Uterus (tissue), 4 donors: Measurements from ENCODE around the gene TMEM87B. TPM values are rescaled to one million over a fixed set of nuclear protein-coding genes. Genes with fewer than 3 reads are reported as not detected.

Experiments used
- DNase-seq, 2 donors: peaks; one replicate each; pipeline ENCODE4 v3.0.0-alpha.2; 2019 to 2020
- H3K27ac ChIP-seq, 2 donors: fragments of 200-600 bp; sonication (generic); 1 replicate in 1 of 2; 2 replicates in 1 of 2; pipeline ENCODE4 v1.5.1; 2016 to 2018
- H3K27me3 ChIP-seq, 2 donors: fragments of 200-600 bp; sonication (generic); one replicate each; pipeline ENCODE4 v1.5.1; 2018 to 2019; ENCODE audit warnings: control low read depth in 1 of 2
- H3K36me3 ChIP-seq, 2 donors: fragments of 200-600 bp; sonication (generic); one replicate each; pipeline ENCODE4 v1.5.1; 2019; ENCODE audit warnings: control low read depth in 1 of 2
- H3K4me1 ChIP-seq, 2 donors: fragments of 200-600 bp; sonication (generic); one replicate each; pipeline ENCODE4 v1.5.1; 2018 to 2019; ENCODE audit warnings: control low read depth in 1 of 2
- H3K4me3 ChIP-seq, 2 donors: fragments of 200-600 bp; sonication (generic); 1 replicate in 1 of 2; 2 replicates in 1 of 2; pipeline ENCODE4 v1.5.1; 2018 to 2019; ENCODE audit warnings: mild to moderate bottlenecking in 1 of 2
- H3K9me3 ChIP-seq, 2 donors: fragments of 200-600 bp; sonication (generic); one replicate each; pipeline ENCODE4 v1.5.1; 2019; ENCODE audit warnings: control low read depth in 1 of 2
- CTCF ChIP-seq, 4 experiments: fragments of 200-600 bp in 2 of 4; fragments of 450-650 bp in 2 of 4; sonication (generic) in 2 of 4; IDR thresholded peaks; one replicate each; pipeline ENCODE4 v1.5.1; 2016 to 2019; ENCODE audit warnings: antibody characterized with exemption in 4 of 4, mild to moderate bottlenecking in 2 of 4, moderate library complexity in 1 of 4
- POLR2A ChIP-seq, 2 donors: fragments of 450-650 bp; IDR thresholded peaks; one replicate each; pipeline ENCODE4 v1.6.1; 2016; ENCODE audit warnings: antibody characterized with exemption in 2 of 2, mild to moderate bottlenecking in 1 of 2, moderate library complexity in 1 of 2
- intact Hi-C: fragments of 100-400 bp; cut with DNase I; formaldehyde crosslinking; loops from one replicate; pipeline ENCODE4 v1.15.1; 2023; ENCODE audit warnings: low total_unique reads
- total RNA-seq, 4 donors: library from RNA; depleted of rRNA in 3 of 4; stranded (reverse); fragments of >200 nt in 3 of 4; gene quantifications; one replicate each; pipeline versions ENCODE4 v1.1.0 to v1.2.4, GENCODE V29; 2014 to 2023
- donor health status: DM: yes; HTN: yes; CAD: no.

Gene TMEM87B
- total RNA-seq, 4 donors from 2014 or later, result 6.7 to 51.6 (median 27.0) TPM

- no peak overlapping the region for H3K27ac ChIP-seq
These were observed 4.8 kb upstream of the TMEM87B start for GRCh38 chr2:112050316-112050715.

GRCh38 chr2:112053917-112054846 is 887 bp upstream of the TMEM87B start:
- peak; percentile 98 to 99 for DNase-seq
- TF ChIP-seq POLR2A (IDR thresholded peaks at IDR 0.05) (peak in 1 of 2 donors; percentile 37), CTCF (IDR thresholded peaks at IDR 0.05) (peak in 1 of 4 experiments; percentile 21)
- no peaks in the 10 kb centered on the region for H3K36me3 ChIP-seq
- no peaks in the 10 kb centered on the region for H3K27me3 ChIP-seq
- intact Hi-C loops, result no loop called here
- H3K4me3 ChIP-seq, result peak overlapping the region; percentile 63 to 66
- H3K9me3 ChIP-seq, result no peaks in the 10 kb centered on the region
- H3K27ac ChIP-seq, result peak overlapping the region; percentile 93 to 96
- H3K4me1 ChIP-seq, result peaks cover 3 to 9% of the 10 kb centered on the region in 2 donors

More at GRCh38 chr2:112050316-112050715, 4.8 kb upstream of the TMEM87B start:
- no peak for TF ChIP-seq CTCF (IDR thresholded peaks at IDR 0.05)
- TF ChIP-seq POLR2A (IDR thresholded peaks at IDR 0.05), result no peak
- peaks cover 0 to 3% of the 10 kb centered on the region in 2 donors for H3K4me1 ChIP-seq
- intact Hi-C loops, result no loop called here
- no peak for DNase-seq
- H3K4me3 ChIP-seq, result no peak overlapping the region
- H3K27me3 ChIP-seq, result no peaks in the 10 kb centered on the region
- H3K9me3 ChIP-seq, result peaks cover 0 to 4% of the 10 kb centered on the region in 2 donors
- H3K36me3 ChIP-seq, result no peaks in the 10 kb centered on the region

GRCh38 chr2:112055730-112056625 is 909 bp downstream of the TMEM87B start:
- Histone ChIP-seq H3K4me1 (peaks cover 3 to 9% of the 10 kb centered on the region in 2 donors), H3K27ac (peak overlapping the region; percentile 95), H3K4me3 (peak overlapping the region; percentile 61 to 87), H3K27me3 (no peaks in the 10 kb centered on the region), H3K9me3 (no peaks in the 10 kb centered on the region), H3K36me3 (no peaks in the 10 kb centered on the region)
- intact Hi-C loops, result no loop called here
- TF ChIP-seq CTCF (IDR thresholded peaks at IDR 0.05), result no peak
- TF ChIP-seq POLR2A (IDR thresholded peaks at IDR 0.05), result no peak
- peak; percentile 76 to 86 for DNase-seq

GRCh38 chr2:112056626-112056987 is 1.5 kb downstream of the TMEM87B start:
- no peaks in the 10 kb centered on the region for H3K36me3 ChIP-seq
- H3K4me3 ChIP-seq, result peak overlapping the region; percentile 61 to 87
- H3K9me3 ChIP-seq, result no peaks in the 10 kb centered on the region
- no peaks in the 10 kb centered on the region for H3K27me3 ChIP-seq
- TF ChIP-seq POLR2A (IDR thresholded peaks at IDR 0.05) (no peak), CTCF (IDR thresholded peaks at IDR 0.05) (no peak)
- no peak for DNase-seq
- peak overlapping the region; percentile 95 for H3K27ac ChIP-seq
- peaks cover 3 to 9% of the 10 kb centered on the region in 2 donors for H3K4me1 ChIP-seq
- intact Hi-C loops, result no loop called here
